ACC112 (cell line): ENCODE measurements around the gene MYH10.

Experiments
- H2AFZ ChIP-seq: fragments of 200-600 bp; sonication (generic); one replicate; pipeline ENCODE4 v1.6.0; 2017; ENCODE audit warnings: antibody characterized with exemption, low read length; ENCODE audit not compliant: unreplicated experiment
- H3K27ac ChIP-seq: fragments of 200-600 bp; sonication (generic); 2 replicates; pipeline ENCODE4 v1.5.1; 2014; ENCODE audit warnings: low read depth, mild to moderate bottlenecking, antibody characterized with exemption, low read length, moderate library complexity
- H3K27me3 ChIP-seq: fragments of 200-600 bp; sonication (generic); 2 replicates; pipeline ENCODE4 v1.6.1; 2014; ENCODE audit warnings: mild to moderate bottlenecking, antibody characterized with exemption, low read length, moderate library complexity, mixed read lengths; ENCODE audit not compliant: insufficient read depth
- H3K36me3 ChIP-seq: fragments of 200-600 bp; sonication (generic); 2 replicates; pipeline ENCODE4 v1.6.1; 2016; ENCODE audit warnings: mild to moderate bottlenecking, antibody characterized with exemption, low read length, moderate library complexity, mixed read lengths; ENCODE audit not compliant: insufficient read depth
- H3K4me1 ChIP-seq: fragments of 200-600 bp; sonication (generic); one replicate; pipeline ENCODE4 v1.6.1; 2016; ENCODE audit warnings: low read length, mixed read lengths; ENCODE audit not compliant: insufficient read depth, unreplicated experiment, control insufficient read depth
- H3K4me3 ChIP-seq: fragments of 200-600 bp; sonication (generic); 2 replicates; pipeline ENCODE4 v1.5.1; 2014; ENCODE audit warnings: mild to moderate bottlenecking, low read depth, low read length
- H3K79me2 ChIP-seq: fragments of 200-600 bp; sonication (generic); one replicate; pipeline ENCODE4 v1.6.0; 2016; ENCODE audit warnings: low read length; ENCODE audit not compliant: control insufficient read depth, unreplicated experiment, insufficient read depth

The MYH10 gene

GRCh38 chr17:8435245-8436168 is 195.0 kb downstream of the MYH10 start, which contains the start of gene NDEL1:
TSS of gene NDEL1 (plus strand) at chr17:8435884. CDS start at chr17:8444272, 8,388 bp downstream.
- Histone ChIP-seq H2AFZ (peak within 1 kb of the TSS; percentile 71), H3K27ac (peak within 1 kb of the TSS; percentile 95), H3K27me3 (no peaks in the 10 kb centered on the region), H3K4me1 (peaks cover 25% of the 10 kb centered on the region), H3K4me3 (peak within 1 kb of the TSS; percentile 97), H3K36me3 (peaks cover 7% of the 10 kb centered on the region), H3K79me2 (peaks cover 45% of the 10 kb centered on the region)

- Histone ChIP-seq H3K27ac (peak overlapping the region; percentile 54), H3K79me2 (peaks cover under 1% of the 10 kb centered on the region), H3K4me3 (no peak overlapping the region), H3K36me3 (no peaks in the 10 kb centered on the region), H3K27me3 (no peaks in the 10 kb centered on the region), H3K4me1 (peaks cover 18% of the 10 kb centered on the region), H2AFZ (peak overlapping the region; percentile 89)
These were observed 199.6 kb downstream of the MYH10 start for GRCh38 chr17:8430966-8431365.

GRCh38 chr17:8426802-8427201 is 203.7 kb downstream of the MYH10 start:
- Histone ChIP-seq H3K36me3 (no peaks in the 10 kb centered on the region), H2AFZ (no peak overlapping the region), H3K79me2 (no peaks in the 10 kb centered on the region), H3K4me3 (no peak overlapping the region), H3K27ac (no peak overlapping the region), H3K27me3 (peaks cover 6% of the 10 kb centered on the region; the same call in 1 of the 2 replicates), H3K4me1 (peaks cover 16% of the 10 kb centered on the region)

GRCh38 chr17:8426094-8426720 is 204.3 kb downstream of the MYH10 start:
- Histone ChIP-seq H3K79me2 (no peaks in the 10 kb centered on the region), H2AFZ (no peak overlapping the region), H3K27me3 (peaks cover 6% of the 10 kb centered on the region; the same call in 1 of the 2 replicates), H3K4me1 (peaks cover 14% of the 10 kb centered on the region), H3K27ac (no peak overlapping the region), H3K4me3 (no peak overlapping the region), H3K36me3 (no peaks in the 10 kb centered on the region)
